Pericardium fibroblast (primary cell): ENCODE results near the gene RASGRP1. TPM values are rescaled to one million over a fixed set of nuclear protein-coding genes. Genes with fewer than 3 reads are reported as not detected.

Experiments used
- total RNA-seq: library from RNA; depleted of rRNA; stranded (reverse); fragments of >200 nt; gene quantifications from 2 replicates; pipeline ENCODE4 v1.2.3, GENCODE V29; 2015

Gene RASGRP1
- total RNA-seq, result 0.51 and 1.2 TPM in 2 replicates

DNA sequence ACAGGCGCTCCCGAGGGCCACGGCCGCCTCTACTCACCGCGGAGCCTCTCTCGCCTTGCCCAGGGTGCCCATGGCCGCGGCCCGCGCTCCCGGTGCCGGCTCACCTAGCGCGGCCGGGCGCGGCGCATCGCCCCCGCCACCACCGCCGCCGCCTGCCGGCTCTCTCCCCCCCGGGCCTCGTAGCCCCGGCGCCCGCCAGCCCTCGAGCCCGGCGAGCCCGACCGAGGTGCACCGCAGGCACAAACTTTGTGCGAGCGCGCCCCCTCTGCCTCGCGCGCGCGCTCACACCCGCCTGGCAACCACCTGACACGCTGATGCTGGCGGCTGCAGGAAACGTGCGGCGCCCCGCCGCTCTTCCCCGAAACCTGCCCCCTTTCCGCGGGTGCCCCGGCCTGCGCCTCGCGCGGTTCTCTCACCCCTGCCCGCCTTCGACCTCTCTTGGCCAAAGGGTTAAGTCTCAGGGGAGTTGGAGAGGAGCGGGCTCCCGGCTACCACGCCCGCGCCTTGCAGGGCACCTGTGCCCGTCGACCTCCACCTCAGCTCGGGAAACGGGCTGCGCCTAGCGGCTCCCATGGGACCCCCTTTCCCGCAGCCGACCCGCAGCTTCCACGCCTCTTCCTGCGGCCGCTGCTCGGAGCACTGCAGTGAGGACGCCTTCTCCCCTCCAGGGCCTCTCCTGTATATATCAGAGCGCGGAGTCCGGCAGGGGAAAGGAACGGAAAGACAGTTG, at the start of gene RASGRP1:
TSS of gene RASGRP1 (minus strand) at position 258 of the 730 bp plus-strand sequence. CDS start at position 72, 186 bp downstream.

DNA sequence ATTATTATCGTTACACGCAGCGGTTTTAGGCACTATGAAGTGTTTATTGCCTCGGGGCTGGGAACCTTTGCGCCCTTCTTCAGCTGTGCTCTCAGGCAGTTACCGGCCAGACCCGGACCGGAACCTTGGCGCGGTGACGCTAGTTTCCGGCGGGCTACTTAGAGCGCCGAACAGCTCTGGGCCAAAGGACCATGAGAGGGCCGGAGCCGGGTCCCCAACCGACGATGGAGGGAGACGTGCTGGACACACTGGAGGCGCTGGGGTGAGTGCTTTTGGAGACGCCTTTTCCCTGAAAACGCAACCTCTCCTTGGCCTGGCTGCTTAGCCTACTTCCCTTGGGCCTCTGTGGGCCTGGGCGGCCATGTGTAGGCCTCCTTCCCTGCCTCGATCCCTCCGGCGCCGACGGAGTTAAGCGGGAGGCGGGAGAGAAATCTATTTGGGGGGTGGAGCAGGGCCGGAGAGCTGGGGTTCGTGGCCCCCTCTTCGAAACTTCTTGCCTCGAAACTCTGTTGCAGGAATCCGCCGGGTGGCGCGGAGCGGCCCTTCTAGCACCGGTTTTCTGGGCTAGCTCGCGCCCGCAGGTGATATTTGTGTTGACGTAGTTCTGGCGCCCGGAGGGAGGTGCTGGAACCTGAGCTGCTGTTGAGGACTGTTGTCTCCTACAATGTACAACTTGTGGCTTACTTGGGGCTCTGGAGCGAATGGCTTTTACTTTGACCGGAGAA, 110.5 kb downstream of the RASGRP1 start, which contains the start of gene FAM98B:
TSS of gene FAM98B (plus strand) at position 157 of the 725 bp plus-strand sequence. CDS start at position 192, 35 bp downstream.

Other genes with a start within 250 kb of the RASGRP1 start
- 2.6 and 3.7 TPM in 2 replicates for gene FAM98B, start 110.7 kb downstream of the RASGRP1 start, total RNA-seq